ENCODE results near the gene TMEM200C.

Gene TMEM200C

GRCh38 chr18:5899835-5900234 is 4.5 kb upstream of the TMEM200C start:
- TF ChIP-seq CTCF (IDR thresholded peaks at IDR 0.05; ENCODE audit: insufficient read depth, low read length, poor library complexity, severe bottlenecking), result no peak
- Histone ChIP-seq H3K4me3 (replicated peaks; ENCODE audit: low read depth, low read length) (no peak overlapping the region), H3K36me3 (ENCODE audit: control insufficient read depth, insufficient read depth, low read length) (no peaks in the 10 kb centered on the region), H3K27me3 (replicated peaks; ENCODE audit: control insufficient read depth, insufficient read depth, low read length) (no peaks in the 10 kb centered on the region)
- no peak for DNase-seq (ENCODE audit: extremely low read depth, insufficient read length)

- DNase-seq (ENCODE audit: extremely low read depth, insufficient read length), result peak; percentile 18
- Histone ChIP-seq H3K36me3 (ENCODE audit: control insufficient read depth, insufficient read depth, low read length) (no peaks in the 10 kb centered on the region), H3K4me3 (replicated peaks; ENCODE audit: low read depth, low read length) (peak overlapping the region; percentile 39), H3K27me3 (replicated peaks; ENCODE audit: control insufficient read depth, insufficient read depth, low read length) (peaks cover 4% of the 10 kb centered on the region; the same call in 1 of the 2 replicates)
- no peak for TF ChIP-seq CTCF (IDR thresholded peaks at IDR 0.05; ENCODE audit: insufficient read depth, low read length, poor library complexity, severe bottlenecking)
These were observed 786 bp upstream of the TMEM200C start for GRCh38 chr18:5895876-5896740.

- no peak for TF ChIP-seq CTCF (IDR thresholded peaks at IDR 0.05; ENCODE audit: insufficient read depth, low read length, poor library complexity, severe bottlenecking)
- H3K4me3 ChIP-seq (replicated peaks; ENCODE audit: low read depth, low read length), result peak overlapping the region; percentile 46
- H3K27me3 ChIP-seq (replicated peaks; ENCODE audit: control insufficient read depth, insufficient read depth, low read length), result peaks cover 4% of the 10 kb centered on the region; the same call in 1 of the 2 replicates
- peak; percentile 22 for DNase-seq (ENCODE audit: extremely low read depth, insufficient read length)
- H3K36me3 ChIP-seq (ENCODE audit: control insufficient read depth, insufficient read depth, low read length), result no peaks in the 10 kb centered on the region
These were observed 567 bp downstream of the TMEM200C start for GRCh38 chr18:5894611-5895298.

GRCh38 chr18:5893956-5894610 is 1.2 kb downstream of the TMEM200C start:
- peaks cover 4% of the 10 kb centered on the region; the same call in 1 of the 2 replicates for H3K27me3 ChIP-seq (replicated peaks; ENCODE audit: control insufficient read depth, insufficient read depth, low read length)
- H3K4me3 ChIP-seq (replicated peaks; ENCODE audit: low read depth, low read length), result peak overlapping the region; percentile 46
- TF ChIP-seq CTCF (IDR thresholded peaks at IDR 0.05; ENCODE audit: insufficient read depth, low read length, poor library complexity, severe bottlenecking), result no peak
- no peak for DNase-seq (ENCODE audit: extremely low read depth, insufficient read length)
- no peaks in the 10 kb centered on the region for H3K36me3 ChIP-seq (ENCODE audit: control insufficient read depth, insufficient read depth, low read length)

GRCh38 chr18:5892823-5893431 is 2.4 kb downstream of the TMEM200C start:
- Histone ChIP-seq H3K36me3 (ENCODE audit: control insufficient read depth, insufficient read depth, low read length) (no peaks in the 10 kb centered on the region), H3K4me3 (replicated peaks; ENCODE audit: low read depth, low read length) (no peak overlapping the region), H3K27me3 (replicated peaks; ENCODE audit: control insufficient read depth, insufficient read depth, low read length) (peaks cover 4% of the 10 kb centered on the region; the same call in 1 of the 2 replicates)
- no peak for TF ChIP-seq CTCF (IDR thresholded peaks at IDR 0.05; ENCODE audit: insufficient read depth, low read length, poor library complexity, severe bottlenecking)
- DNase-seq (ENCODE audit: extremely low read depth, insufficient read length), result no peak
